ENCODE results near the gene NEXN. TPM values are rescaled to one million over a fixed set of nuclear protein-coding genes. Genes with fewer than 3 reads are reported as not detected.
"Not testable (repeated sequence)": the region's sequence is repeated elsewhere in the genome, so short reads cannot be mapped to it uniquely, and the experiment has no call there.

NEXN gene
- polyA plus RNA-seq, 1 of the 3 experiments (the other 2 are of a cell fraction) = 3.6 TPM

DNA sequence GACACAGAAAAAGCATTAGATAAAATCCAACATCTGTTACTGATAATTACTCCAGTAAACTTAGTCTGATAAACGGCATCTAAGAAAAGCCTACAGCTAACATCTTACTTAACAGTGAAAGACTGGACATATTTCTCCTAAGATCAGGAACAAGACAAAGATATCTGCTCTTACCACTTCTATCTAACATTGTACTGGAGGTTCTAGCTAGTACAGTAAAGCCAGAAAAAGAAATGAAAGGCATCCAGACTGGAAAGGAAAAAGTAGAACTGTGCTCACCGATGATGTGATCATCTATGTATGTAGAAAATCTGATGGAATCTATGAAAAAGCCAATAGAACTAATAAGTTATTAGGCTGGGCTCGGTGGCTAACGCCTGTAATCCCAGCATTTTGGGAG, 21.7 kb downstream of the NEXN start:
- Histone ChIP-seq H3K4me3 (ENCODE audit: low read depth in 2 of 2, low read length in 1 of 2) (no peak overlapping the region), H2AFZ (ENCODE audit: low read depth) (no peak overlapping the region), H3K27ac (ENCODE audit: low read depth in 2 of 2, low read length in 1 of 2) (no peak overlapping the region), H3K9ac (no peak overlapping the region), H4K20me1 (ENCODE audit: insufficient read depth) (no peaks in the 10 kb centered on the region), H3K79me2 (ENCODE audit: insufficient read depth) (peaks cover 50% of the 10 kb centered on the region; the same call in 1 of the 2 replicates), H3K4me2 (no peak overlapping the region), H3F3A (replicated peaks; ENCODE audit: insufficient read depth) (no peaks in the 10 kb centered on the region), H3K4me1 (ENCODE audit: control insufficient read depth in 1 of 2, insufficient read depth in 2 of 2, low read depth in 1 of 2, low read length in 1 of 2) (no peaks in the 10 kb centered on the region), H3K27me3 (ENCODE audit: insufficient read depth) (no peaks in the 10 kb centered on the region), H3K36me3 (replicated peaks in 1 of 2; ENCODE audit: control insufficient read depth in 1 of 2, insufficient read depth in 2 of 2, low read length in 1 of 2) (peaks cover 0 to 11% of the 10 kb centered on the region in 2 experiments), H3K9me2 (no peaks in the 10 kb centered on the region), H3K9me3 (no peaks in the 10 kb centered on the region)
- TF ChIP-seq RCOR1 (IDR thresholded peaks at IDR 0.05; ENCODE audit: low read length) (no peak), USF2 (IDR thresholded peaks at IDR 0.05; ENCODE audit: borderline replicate concordance, low read depth, low read length) (no peak), ELF1 (IDR thresholded peaks at IDR 0.05) (no peak), IRF3 (IDR thresholded peaks at IDR 0.05; ENCODE audit: low read depth, low read length) (no peak)
- TF ChIP-seq, protein P1, sequence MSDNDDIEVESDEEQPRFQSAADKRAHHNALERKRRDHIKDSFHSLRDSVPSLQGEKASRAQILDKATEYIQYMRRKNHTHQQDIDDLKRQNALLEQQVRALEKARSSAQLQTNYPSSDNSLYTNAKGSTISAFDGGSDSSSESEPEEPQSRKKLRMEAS (IDR thresholded peaks at IDR 0.05; ENCODE audit: low read depth) = no peak
- WGBS (ENCODE audit: low lambda C conversion rate) = 71% methylated on average over 4 of the region's 4 CpGs
- no peak for DNase-seq
- POLR2A ChIA-PET = no interaction called here
- CTCF ChIA-PET = interaction anchor here (1.5 kb wide), 1 partner anchor 204 kb away, joined by 3 read pairs; no protein-coding TSS in a partner anchor

GRCh38 chr1:77918918-77919317, 30.5 kb downstream of the NEXN start:
- H3K4me2 ChIP-seq; H4K20me1 ChIP-seq (ENCODE audit: insufficient read depth); H3K27me3 ChIP-seq (ENCODE audit: insufficient read depth); H3K27ac ChIP-seq (ENCODE audit: low read depth in 2 of 2, low read length in 1 of 2); H3K9me2 ChIP-seq; H3K79me2 ChIP-seq (ENCODE audit: insufficient read depth); H3K4me3 ChIP-seq (ENCODE audit: low read depth in 2 of 2, low read length in 1 of 2); H2AFZ ChIP-seq (ENCODE audit: low read depth); POLR2A ChIA-PET; H3K9me3 ChIP-seq; DNase-seq; H3K9ac ChIP-seq; CTCF ChIA-PET; H3K4me1 ChIP-seq (ENCODE audit: control insufficient read depth in 1 of 2, insufficient read depth in 2 of 2, low read depth in 1 of 2, low read length in 1 of 2): not testable (repeated sequence)
- Histone ChIP-seq H3F3A (replicated peaks; ENCODE audit: insufficient read depth) (peaks cover 12% of the 10 kb centered on the region), H3K36me3 (replicated peaks in 1 of 2; ENCODE audit: control insufficient read depth in 1 of 2, insufficient read depth in 2 of 2, low read length in 1 of 2) (peaks cover 0 to 58% of the 10 kb centered on the region in 2 experiments)
- WGBS (ENCODE audit: low lambda C conversion rate) = 92% methylated on average over 5 of the region's 5 CpGs

GRCh38 chr1:77925518-77925917, 37.1 kb downstream of the NEXN start:
- Histone ChIP-seq H3K4me3 (ENCODE audit: low read depth in 2 of 2, low read length in 1 of 2) (no peak overlapping the region), H3K27me3 (ENCODE audit: insufficient read depth) (no peaks in the 10 kb centered on the region), H3K36me3 (replicated peaks in 1 of 2; ENCODE audit: control insufficient read depth in 1 of 2, insufficient read depth in 2 of 2, low read length in 1 of 2) (peaks cover 3 to 65% of the 10 kb centered on the region in 2 experiments), H3K9me2 (no peaks in the 10 kb centered on the region), H2AFZ (ENCODE audit: low read depth) (no peak overlapping the region; the same call in 1 of the 2 replicates), H3K9ac (no peak overlapping the region), H3F3A (replicated peaks; ENCODE audit: insufficient read depth) (peaks cover 18% of the 10 kb centered on the region), H3K79me2 (ENCODE audit: insufficient read depth) (no peaks in the 10 kb centered on the region), H3K9me3 (no peaks in the 10 kb centered on the region), H3K4me1 (ENCODE audit: control insufficient read depth in 1 of 2, insufficient read depth in 2 of 2, low read depth in 1 of 2, low read length in 1 of 2) (no peaks in the 10 kb centered on the region; a peak in 2 of 4 replicates), H3K4me2 (no peak overlapping the region), H3K27ac (ENCODE audit: low read depth in 2 of 2, low read length in 1 of 2) (peak overlapping the region in 1 of 2 experiments; percentile 41; a peak in 3 of 4 replicates), H4K20me1 (ENCODE audit: insufficient read depth) (no peaks in the 10 kb centered on the region)
- CTCF ChIA-PET = no interaction called here
- WGBS (ENCODE audit: low lambda C conversion rate) = 50% methylated on average over 1 of the region's 1 CpG
- POLR2A ChIA-PET = no interaction called here
- DNase-seq = peak; percentile 6
- TF ChIP-seq FOXM1 (IDR thresholded peaks at IDR 0.05; ENCODE audit: low read depth) = no peak
- TF ChIP-seq TEAD4 (IDR thresholded peaks at IDR 0.05; ENCODE audit: borderline replicate concordance, insufficient read depth) = peak; percentile 75; the same call in 1 of the 2 replicates
- TF ChIP-seq CHD2 (IDR thresholded peaks at IDR 0.05; ENCODE audit: low read length, partially characterized antibody) = no peak
- no peak for TF ChIP-seq RFX5 (IDR thresholded peaks at IDR 0.05; ENCODE audit: low read length)
- peak; percentile 64 for TF ChIP-seq PBX3 (IDR thresholded peaks at IDR 0.05)
- TF ChIP-seq JUND (IDR thresholded peaks at IDR 0.05) = peak; percentile 35
- no peak for TF ChIP-seq SMC3 (IDR thresholded peaks at IDR 0.05; ENCODE audit: low read depth, low read length)
- peak; percentile 86 for TF ChIP-seq TCF12 (IDR thresholded peaks at IDR 0.05)
- TF ChIP-seq POLR2AphosphoS5 (IDR thresholded peaks at IDR 0.05; ENCODE audit: low read depth, low read length) = 0 out of 2 replicates have a peak, but pooled peaks have one; percentile 24
- no peak for TF ChIP-seq RAD21 (IDR thresholded peaks at IDR 0.05; ENCODE audit: low read length)
- TF ChIP-seq EP300 (IDR thresholded peaks at IDR 0.05; ENCODE audit: borderline replicate concordance in 1 of 2, low read depth in 1 of 2, low read length in 1 of 2) = peak in 1 of 2 experiments; percentile 41; a peak in 1 of 4 replicates
- no peak for TF ChIP-seq NRF1 (IDR thresholded peaks at IDR 0.05; ENCODE audit: low read depth, low read length)
- TF ChIP-seq, protein P1 (IDR thresholded peaks at IDR 0.05; ENCODE audit: low read depth) = no peak
- TF ChIP-seq NFIC (IDR thresholded peaks at IDR 0.05; ENCODE audit: borderline replicate concordance) = peak; percentile 54; the same call in 1 of the 2 replicates
- TF ChIP-seq EZH2phosphoT487 (IDR thresholded peaks at IDR 0.05; ENCODE audit: borderline replicate concordance, low read depth) = no peak
- no peak for TF ChIP-seq GATA2 (CRISPR knock-in tag; IDR thresholded peaks at IDR 0.05)
